SK-N-SH (cell line): ENCODE data around the gene KCNMB1. TPM values are rescaled to one million over a fixed set of nuclear protein-coding genes. Genes with fewer than 3 reads are reported as not detected.

Experiments
- CTCF ChIA-PET: fragments of 300-600, 350-600 bp; formaldehyde crosslinking; extraction: SDS; loops from one replicate; lab custom pipeline; 2021; lab: Yijun Ruan, JAX
- POLR2A ChIA-PET: fragments of 350-600 bp; sonication (Branson Sonifier 250); formaldehyde crosslinking; extraction: SDS; loops from one replicate; lab custom pipeline; 2020; ENCODE audit warnings: antibody characterized with exemption, inconsistent platforms; lab: Yijun Ruan, JAX
- DNase-seq: peaks from one replicate; pipeline ENCODE4 v3.0.0; 2012
- H2AFZ ChIP-seq: fragments of 200-600 bp; sonication (generic); 2 replicates; pipeline ENCODE4 v1.8.1; 2016; ENCODE audit warnings: antibody characterized with exemption, mild to moderate bottlenecking, low read depth
- H3F3A ChIP-seq: fragments of 200-600 bp; sonication (generic); replicated peaks from 2 replicates; pipeline ENCODE3; 2016; ENCODE audit warnings: antibody characterized with exemption, mild to moderate bottlenecking; ENCODE audit not compliant: insufficient read depth
- H3K27ac ChIP-seq, 2 experiments: fragments of 200-500 bp in 1 of 2; fragments of 200-600 bp in 1 of 2; sonication (Bioruptor generic) in 1 of 2; sonication (generic), shearing (Covaris generic) in 1 of 2; 2 replicates each; pipeline versions ENCODE4 v1.5.1 to v1.6.1; 2014 to 2016; ENCODE audit warnings: low read depth in 2 of 2, inconsistent platforms in 1 of 2, low read length in 1 of 2, mild to moderate bottlenecking in 1 of 2, mixed read lengths in 1 of 2
- H3K27me3 ChIP-seq: fragments of 200-600 bp; sonication (generic), shearing (Covaris generic); 2 replicates; pipeline ENCODE4 v1.6.1; 2016; ENCODE audit warnings: mixed run types; ENCODE audit not compliant: insufficient read depth
- H3K36me3 ChIP-seq, 2 experiments: fragments of 200-500 bp in 1 of 2; fragments of 200-600 bp in 1 of 2; sonication (Bioruptor generic) in 1 of 2; sonication (generic) in 1 of 2; replicated peaks in 1 of 2; 2 replicates each; pipeline versions ENCODE3 to v1.5.1; 2014 to 2016; ENCODE audit warnings: low read length in 1 of 2, mild to moderate bottlenecking in 1 of 2; ENCODE audit not compliant: insufficient read depth in 2 of 2, control insufficient read depth in 1 of 2
- H3K4me1 ChIP-seq, 2 experiments: fragments of 200-500 bp in 1 of 2; fragments of 200-600 bp in 1 of 2; sonication (Bioruptor generic) in 1 of 2; sonication (generic), shearing (Covaris generic) in 1 of 2; 2 replicates each; pipeline versions ENCODE4 v1.5.1 to v1.6.1; 2014 to 2016; ENCODE audit warnings: low read depth in 1 of 2, low read length in 1 of 2, mixed run types in 1 of 2; ENCODE audit not compliant: insufficient read depth in 2 of 2, control insufficient read depth in 1 of 2
- H3K4me2 ChIP-seq: fragments of 200-600 bp; sonication (generic), shearing (Covaris generic); 2 replicates; pipeline ENCODE4 v1.6.1; 2017; ENCODE audit warnings: mixed run types
- H3K4me3 ChIP-seq, 2 experiments: fragments of 200-500 bp in 1 of 2; fragments of 200-600 bp in 1 of 2; sonication (Bioruptor generic) in 1 of 2; sonication (generic), shearing (Covaris generic) in 1 of 2; 2 replicates each; pipeline versions ENCODE4 v1.5.1 to v1.8.1; 2014 to 2016; ENCODE audit warnings: low read depth in 2 of 2, inconsistent platforms in 1 of 2, low read length in 1 of 2, mild to moderate bottlenecking in 1 of 2, mixed read lengths in 1 of 2, moderate library complexity in 1 of 2
- H3K79me2 ChIP-seq: fragments of 200-600 bp; sonication (generic); 2 replicates; pipeline ENCODE4 v1.8.1; 2017; ENCODE audit warnings: mild to moderate bottlenecking; ENCODE audit not compliant: insufficient read depth
- H3K9ac ChIP-seq: fragments of 200-600 bp; sonication (generic); 2 replicates; pipeline ENCODE4 v1.6.1; 2017; ENCODE audit warnings: mixed run types
- H3K9me2 ChIP-seq: fragments of 200-600 bp; sonication (generic); 2 replicates; pipeline ENCODE4 v1.6.1; 2017; ENCODE audit warnings: mixed run types
- H3K9me3 ChIP-seq: fragments of 200-600 bp; sonication (generic); 2 replicates; pipeline ENCODE4 v1.6.1; 2017; ENCODE audit warnings: mixed run types, mild to moderate bottlenecking, moderate library complexity
- H4K20me1 ChIP-seq: fragments of 200-600 bp; sonication (generic); 2 replicates; pipeline ENCODE4 v1.6.1; 2017; ENCODE audit warnings: mild to moderate bottlenecking, mixed run types; ENCODE audit not compliant: insufficient read depth
- EP300 ChIP-seq, 2 experiments: IDR thresholded peaks; 2 replicates each; pipeline versions ENCODE4 v1.4.0 to v1.6.1; 2012; ENCODE audit warnings: borderline replicate concordance in 1 of 2, low read depth in 1 of 2, low read length in 1 of 2
- FOXJ3 ChIP-seq: sonication (generic); formaldehyde crosslinking; IDR thresholded peaks from 2 replicates; pipeline ENCODE4 v1.5.1; 2020; ENCODE audit warnings: mild to moderate bottlenecking, missing genetic modification reagents
- GATA2 ChIP-seq: sonication (generic); formaldehyde crosslinking; IDR thresholded peaks from 2 replicates; pipeline ENCODE4 v1.5.0; 2020; ENCODE audit warnings: mild to moderate bottlenecking, missing genetic modification reagents
- IRF3 ChIP-seq: fragments of 150-350 bp; IDR thresholded peaks from 2 replicates; pipeline ENCODE4 v1.6.1; 2016; ENCODE audit warnings: mild to moderate bottlenecking, low read depth, low read length
- MEF2A ChIP-seq: IDR thresholded peaks from 2 replicates; pipeline ENCODE4 v1.4.0; 2012; ENCODE audit warnings: low read depth, borderline replicate concordance
- MXI1 ChIP-seq: IDR thresholded peaks from 2 replicates; pipeline ENCODE4 v1.6.1; 2012; ENCODE audit warnings: mild to moderate bottlenecking, low read depth, low read length, improper control_type of control experiment
- RAD21 ChIP-seq: IDR thresholded peaks from 2 replicates; pipeline ENCODE4 v1.6.1; 2012; ENCODE audit warnings: mild to moderate bottlenecking, low read length
- RCOR1 ChIP-seq: fragments of 150-350 bp; IDR thresholded peaks from 2 replicates; pipeline ENCODE4 v1.6.1; 2017; ENCODE audit warnings: antibody characterized with exemption, low read length
- RXRA ChIP-seq: IDR thresholded peaks from 2 replicates; pipeline ENCODE4 v1.4.0; 2012; ENCODE audit warnings: low read depth, mild to moderate bottlenecking, borderline replicate concordance
- TAF1 ChIP-seq: IDR thresholded peaks from 2 replicates; pipeline ENCODE4 v1.6.1; 2012; ENCODE audit warnings: low read depth, mild to moderate bottlenecking, low read length, moderate library complexity, borderline replicate concordance
- TCF12 ChIP-seq: IDR thresholded peaks from 2 replicates; pipeline ENCODE4 v1.4.0; 2012
- YY1 ChIP-seq: IDR thresholded peaks from 2 replicates; pipeline ENCODE4 v1.4.0; 2012; ENCODE audit warnings: low read depth, mild to moderate bottlenecking
- WGBS: methylation state at CpG from one replicate; pipeline ENCODE4 v1.1.6; 2017; ENCODE audit warnings: low lambda C conversion rate; 5-methylcytosine and 5-hydroxymethylcytosine counted together
- polyA plus RNA-seq, 3 experiments: library from polyadenylated mRNA; depleted of rRNA; stranded (reverse); fragments of >200 nt; gene quantifications; 2 replicates each; pipeline ENCODE4 v1.2.3, GENCODE V29; 2012
- TF ChIP-seq, protein P1 (sequence below): IDR thresholded peaks from 2 replicates; pipeline ENCODE4; 2012

The KCNMB1 gene
- polyA plus RNA-seq, 1 of the 3 experiments (the other 2 are of a cell fraction), result not detected

DNA sequence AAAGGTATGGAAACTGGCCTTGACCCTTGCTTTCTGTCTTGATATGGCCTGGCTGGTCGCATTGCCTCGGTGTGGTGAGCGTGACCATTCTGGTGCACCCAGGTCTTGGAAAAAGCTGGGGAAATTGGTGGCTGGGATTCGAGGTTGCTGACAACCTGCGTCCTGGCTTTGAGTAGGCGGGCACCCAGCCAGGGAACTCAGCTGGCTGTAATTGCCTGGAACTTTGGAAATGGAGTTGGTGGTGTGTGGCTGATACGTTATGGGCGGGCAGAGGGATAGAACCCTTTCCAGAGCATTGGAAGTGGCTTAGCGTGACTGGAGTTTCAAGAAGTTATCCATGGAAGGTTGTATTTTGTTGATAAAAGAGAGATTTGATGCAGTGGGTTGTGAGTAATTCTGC lies 35.2 kb downstream of the KCNMB1 start:
- Histone ChIP-seq H3K27ac (peak overlapping the region in 1 of 2 experiments; percentile 50; a peak in 2 of 4 replicates), H3K9me2 (no peaks in the 10 kb centered on the region), H4K20me1 (no peaks in the 10 kb centered on the region), H3K79me2 (no peaks in the 10 kb centered on the region), H3K9me3 (no peaks in the 10 kb centered on the region), H3K36me3 (no peaks in the 10 kb centered on the region), H3K4me1 (peaks cover 0 to 19% of the 10 kb centered on the region in 2 experiments; a peak in 1 of 4 replicates), H2AFZ (no peak overlapping the region), H3K27me3 (peaks cover 40% of the 10 kb centered on the region), H3F3A (no peaks in the 10 kb centered on the region), H3K9ac (no peak overlapping the region), H3K4me3 (peak overlapping the region in 1 of 2 experiments; percentile 29; a peak in 1 of 4 replicates), H3K4me2 (no peak overlapping the region)
- CTCF ChIA-PET, result interaction anchor here (0.6 to 2.0 kb wide), 9 partner anchors 16 to 374 kb away, joined by 3 to 7 read pairs (median 3); partner anchors contain the start of gene INSYN2B
- 17% methylated on average over 9 of the region's 9 CpGs for WGBS
- peak; percentile 8; the same call in 1 of the 2 replicates for TF ChIP-seq RAD21
- no peak for TF ChIP-seq FOXJ3
- peak; percentile 63 for DNase-seq
- POLR2A ChIA-PET, result no interaction called here

DNA sequence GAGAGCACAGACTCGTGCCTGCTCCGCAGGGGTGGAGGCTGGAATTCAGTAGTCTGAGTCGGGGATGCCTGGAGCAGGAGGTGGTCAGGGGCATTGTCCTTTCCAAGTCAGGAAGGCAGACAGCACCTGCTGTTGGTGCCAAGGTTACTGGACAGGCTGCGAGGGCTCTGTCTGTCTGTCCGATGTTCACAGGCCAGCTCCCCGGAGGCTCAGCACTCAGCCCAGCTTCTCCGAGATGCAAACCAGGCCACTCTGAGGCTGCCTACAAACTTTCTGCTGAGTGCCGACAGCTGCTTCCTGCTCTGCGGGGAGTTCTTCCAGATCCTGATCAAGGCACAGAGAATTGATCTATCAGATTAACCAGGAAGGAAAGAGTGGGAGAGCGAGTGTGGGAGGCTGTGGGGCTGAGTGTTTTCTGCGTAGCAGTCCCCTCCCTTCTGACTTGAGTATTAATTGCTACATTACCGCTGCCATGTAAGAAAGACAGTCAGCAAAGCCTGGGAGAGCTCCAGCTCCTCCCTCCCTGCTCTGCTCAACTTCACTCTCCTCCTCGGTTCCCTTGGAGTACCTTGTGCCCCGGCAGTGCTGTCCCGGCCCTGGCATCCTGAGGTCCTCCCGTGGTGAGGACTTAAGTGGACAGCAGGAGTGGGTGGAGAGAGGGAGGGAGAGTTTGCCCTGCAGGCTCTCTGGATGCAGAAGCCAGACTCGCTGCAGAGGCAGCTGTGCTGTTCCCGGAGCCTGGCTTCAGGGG lies 36.0 kb downstream of the KCNMB1 start:
- Histone ChIP-seq H3K9me2 (no peaks in the 10 kb centered on the region), H3F3A (no peaks in the 10 kb centered on the region), H3K9me3 (no peaks in the 10 kb centered on the region), H3K79me2 (no peaks in the 10 kb centered on the region), H3K9ac (no peak overlapping the region), H3K36me3 (no peaks in the 10 kb centered on the region), H3K4me3 (peak overlapping the region in 1 of 2 experiments; percentile 29; a peak in 2 of 4 replicates), H4K20me1 (no peaks in the 10 kb centered on the region), H2AFZ (no peak overlapping the region), H3K4me2 (no peak overlapping the region), H3K27me3 (peaks cover 42% of the 10 kb centered on the region), H3K27ac (peak overlapping the region in 1 of 2 experiments; percentile 36; a peak in 2 of 4 replicates), H3K4me1 (peaks cover 0 to 21% of the 10 kb centered on the region in 2 experiments; a peak in 1 of 4 replicates)
- DNase-seq, result peak; percentile 72
- CTCF ChIA-PET, result interaction anchor here (0.7 to 2.0 kb wide), 9 partner anchors 15 to 373 kb away, joined by 3 to 7 read pairs (median 3); partner anchors contain the start of gene INSYN2B
- POLR2A ChIA-PET, result no interaction called here
- 9% methylated on average over 14 of the region's 18 CpGs for WGBS
- TF ChIP-seq TCF12 (no peak), TAF1 (no peak), FOXJ3 (no peak), RCOR1 (no peak), MXI1 (0 out of 2 replicates have a peak, but pooled peaks have one; percentile 17), EP300 (IDR thresholded peaks at IDR 0.05; ENCODE audit: borderline replicate concordance in 1 of 2, low read depth in 1 of 2, low read length in 1 of 2) (peak in 1 of 2 experiments; percentile 24; a peak in 1 of 4 replicates), YY1 (no peak), GATA2 (CRISPR knock-in tag) (peak; percentile 57)

DNA sequence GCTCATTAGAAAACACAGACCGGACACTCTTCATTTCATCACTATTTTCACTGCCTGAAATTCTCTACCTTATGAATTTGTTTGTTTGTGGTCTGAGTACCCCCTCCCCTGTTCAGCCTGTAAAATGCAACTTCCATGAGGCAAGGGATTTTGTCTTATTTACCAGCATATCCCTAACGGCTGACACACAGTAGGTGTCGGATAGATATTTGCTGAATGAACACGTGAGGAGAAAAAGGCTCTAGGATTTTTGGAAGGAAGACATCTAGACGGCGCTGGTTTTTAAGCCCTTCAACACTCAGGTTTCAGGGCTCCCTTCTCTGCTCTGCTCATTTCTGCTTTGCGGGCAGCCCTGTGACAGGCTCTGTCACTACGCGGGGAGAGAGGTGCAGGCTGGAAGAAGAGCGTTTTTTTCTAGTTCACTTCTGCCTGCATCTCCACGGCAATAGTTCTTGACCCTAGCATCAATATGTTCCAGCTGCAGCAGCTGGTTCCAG lies 41.0 kb downstream of the KCNMB1 start:
- Histone ChIP-seq H3K4me1 (peaks cover 0 to 7% of the 10 kb centered on the region in 2 experiments; a peak in 1 of 4 replicates), H3K79me2 (no peaks in the 10 kb centered on the region), H4K20me1 (no peaks in the 10 kb centered on the region), H3F3A (no peaks in the 10 kb centered on the region), H3K27ac (no peak overlapping the region), H3K4me3 (no peak overlapping the region), H2AFZ (no peak overlapping the region), H3K9me2 (no peaks in the 10 kb centered on the region), H3K27me3 (peaks cover 18% of the 10 kb centered on the region; the same call in 1 of the 2 replicates), H3K9me3 (no peaks in the 10 kb centered on the region), H3K4me2 (no peak overlapping the region), H3K36me3 (no peaks in the 10 kb centered on the region), H3K9ac (no peak overlapping the region)
- WGBS, result 41% methylated on average over 11 of the region's 11 CpGs
- no peak for DNase-seq
- ChIA-PET CTCF (interaction anchor here (0.6 to 2.6 kb wide), 13 partner anchors 14 to 462 kb away, joined by 3 to 25 read pairs (median 3); no protein-coding TSS in a partner anchor), POLR2A (interaction anchor here (0.5 kb wide), 1 partner anchor 1487 kb away, joined by 3 read pairs; no protein-coding TSS in a partner anchor)
- TF ChIP-seq RXRA (no peak), RAD21 (peak; percentile 51; the same call in 1 of the 2 replicates), MEF2A (no peak), IRF3 (no peak)
- TF ChIP-seq, protein P1, sequence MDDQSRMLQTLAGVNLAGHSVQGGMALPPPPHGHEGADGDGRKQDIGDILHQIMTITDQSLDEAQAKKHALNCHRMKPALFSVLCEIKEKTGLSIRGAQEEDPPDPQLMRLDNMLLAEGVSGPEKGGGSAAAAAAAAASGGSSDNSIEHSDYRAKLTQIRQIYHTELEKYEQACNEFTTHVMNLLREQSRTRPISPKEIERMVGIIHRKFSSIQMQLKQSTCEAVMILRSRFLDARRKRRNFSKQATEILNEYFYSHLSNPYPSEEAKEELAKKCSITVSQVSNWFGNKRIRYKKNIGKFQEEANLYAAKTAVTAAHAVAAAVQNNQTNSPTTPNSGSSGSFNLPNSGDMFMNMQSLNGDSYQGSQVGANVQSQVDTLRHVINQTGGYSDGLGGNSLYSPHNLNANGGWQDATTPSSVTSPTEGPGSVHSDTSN, result no peak
